SK-N-MC (cell line): ENCODE results near the gene SLC51A.

ENCODE experiments used
- FOXP2 ChIP-seq: optimal IDR thresholded peaks from 2 replicates; pipeline ENCODE3; 2011; ENCODE audit warnings: mild to moderate bottlenecking, moderate library complexity; ENCODE audit not compliant: insufficient read depth; ENCODE audit errors: extremely low read length, control extremely low read depth
- POLR2AphosphoS5 ChIP-seq: IDR thresholded peaks from 2 replicates; pipeline ENCODE4 v1.6.1; 2012; ENCODE audit warnings: mild to moderate bottlenecking, low read depth, low read length, borderline replicate concordance

GRCh38 chr3:196210673-196211556 is 5.4 kb upstream of the SLC51A start, which contains the start of gene ZDHHC19:
- TF ChIP-seq POLR2AphosphoS5 (no peak), FOXP2 (no peak)
